ENCODE measurements around the gene SUCO. TPM values are rescaled to one million over a fixed set of nuclear protein-coding genes. Genes with fewer than 3 reads are reported as not detected.

The SUCO gene
- total RNA-seq, 1 experiment from 2014 or later: 37.7 TPM

DNA sequence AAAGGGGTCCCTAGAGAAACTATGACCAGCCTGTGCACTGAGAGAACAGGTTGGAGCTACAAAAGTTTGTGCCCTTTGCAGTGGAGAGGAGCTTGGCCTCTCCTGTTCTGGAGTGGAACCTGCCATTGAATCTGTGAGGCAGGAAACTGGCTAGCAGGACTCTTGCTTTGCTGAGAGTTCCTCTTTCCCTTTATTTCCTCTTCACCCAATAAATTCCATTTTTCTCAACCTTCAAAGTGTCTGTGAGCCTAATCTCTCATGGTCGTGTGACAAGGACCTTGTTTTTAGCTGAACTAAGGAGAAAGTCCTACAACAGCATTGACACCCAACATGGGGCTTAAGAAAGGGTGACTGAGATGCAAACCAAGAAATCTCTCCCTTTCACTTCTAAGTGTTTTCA is 83.2 kb downstream of the SUCO start:
- Mint-ChIP-seq H3K4me1 (peaks cover 4 to 7% of the 10 kb centered on the region in 2 experiments; a peak in 3 of 4 replicates), H3K36me3 (ENCODE audit: insufficient read depth in 1 of 3, low read depth in 3 of 3) (peaks cover 16 to 38% (median 36%) of the 10 kb centered on the region in 3 experiments), H3K9me3 (peaks cover 29 to 32% of the 10 kb centered on the region in 2 experiments), H3K4me3 (no peak overlapping the region), H3K27me3 (ENCODE audit: low read depth) (no peaks in the 10 kb centered on the region), H3K27ac (no peak overlapping the region)
- no peak overlapping the region for H2BK15ac ChIP-seq (ENCODE audit: low read depth, low read length)
- H4K91ac ChIP-seq (ENCODE audit: insufficient read length, low read depth, low read length): no peak overlapping the region
- no peaks in the 10 kb centered on the region for H3K23me2 ChIP-seq (ENCODE audit: insufficient read length, low read depth, low read length, poor library complexity, severe bottlenecking)
- no peak overlapping the region for H2BK12ac ChIP-seq (ENCODE audit: insufficient read length, low read depth, low read length)
- no peak overlapping the region for H2BK120ac ChIP-seq (ENCODE audit: low read depth, low read length, poor library complexity, severe bottlenecking)
- H3K27me3 ChIP-seq (ENCODE audit: insufficient read depth, low read length): no peaks in the 10 kb centered on the region
- TF ChIP-seq, protein P1, sequence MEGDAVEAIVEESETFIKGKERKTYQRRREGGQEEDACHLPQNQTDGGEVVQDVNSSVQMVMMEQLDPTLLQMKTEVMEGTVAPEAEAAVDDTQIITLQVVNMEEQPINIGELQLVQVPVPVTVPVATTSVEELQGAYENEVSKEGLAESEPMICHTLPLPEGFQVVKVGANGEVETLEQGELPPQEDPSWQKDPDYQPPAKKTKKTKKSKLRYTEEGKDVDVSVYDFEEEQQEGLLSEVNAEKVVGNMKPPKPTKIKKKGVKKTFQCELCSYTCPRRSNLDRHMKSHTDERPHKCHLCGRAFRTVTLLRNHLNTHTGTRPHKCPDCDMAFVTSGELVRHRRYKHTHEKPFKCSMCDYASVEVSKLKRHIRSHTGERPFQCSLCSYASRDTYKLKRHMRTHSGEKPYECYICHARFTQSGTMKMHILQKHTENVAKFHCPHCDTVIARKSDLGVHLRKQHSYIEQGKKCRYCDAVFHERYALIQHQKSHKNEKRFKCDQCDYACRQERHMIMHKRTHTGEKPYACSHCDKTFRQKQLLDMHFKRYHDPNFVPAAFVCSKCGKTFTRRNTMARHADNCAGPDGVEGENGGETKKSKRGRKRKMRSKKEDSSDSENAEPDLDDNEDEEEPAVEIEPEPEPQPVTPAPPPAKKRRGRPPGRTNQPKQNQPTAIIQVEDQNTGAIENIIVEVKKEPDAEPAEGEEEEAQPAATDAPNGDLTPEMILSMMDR (conservative IDR thresholded peaks at IDR 0.05): no peak
- no peak overlapping the region for H3K56ac ChIP-seq (ENCODE audit: insufficient read length, low read depth, low read length)
- no peak overlapping the region for H4K8ac ChIP-seq (replicated peaks; ENCODE audit: insufficient read length, low read depth, low read length)
- no peaks in the 10 kb centered on the region; the same call in 1 of the 2 replicates for H3K4me1 ChIP-seq (ENCODE audit: insufficient read depth, low read length)
- no peaks in the 10 kb centered on the region for H3K79me1 ChIP-seq (ENCODE audit: insufficient read depth, low read depth, low read length, poor library complexity, severe bottlenecking)
- no peak overlapping the region for H2AK5ac ChIP-seq (ENCODE audit: insufficient read length, low read length)
- no peak overlapping the region for H3K18ac ChIP-seq (ENCODE audit: insufficient read length, low read depth, low read length)
- no peak overlapping the region for H3K4me2 ChIP-seq (ENCODE audit: insufficient read depth, insufficient read length, low read length)
- no peak overlapping the region for H3K4ac ChIP-seq (ENCODE audit: low read depth, low read length)
- no peak overlapping the region for H3T11ph ChIP-seq (ENCODE audit: low read length)
- no peak overlapping the region for H3K14ac ChIP-seq (ENCODE audit: insufficient read depth, low read length)
- no peak for DNase-seq
- WGBS (ENCODE audit: extremely low coverage, insufficient read length, low lambda C conversion rate): no CpG with 5 or more reads among the region's 1 CpG
- H3K9me3 ChIP-seq (ENCODE audit: control insufficient read depth, low read depth, low read length): peaks cover 13% of the 10 kb centered on the region
- H2BK20ac ChIP-seq (ENCODE audit: low read depth, low read length, poor library complexity, severe bottlenecking): no peak overlapping the region
- no peak overlapping the region for H3K27ac ChIP-seq (ENCODE audit: insufficient read length, low read depth, low read length)
- H2BK5ac ChIP-seq (ENCODE audit: insufficient read length, low read length): no peak overlapping the region
- no peak overlapping the region for H3K23ac ChIP-seq (ENCODE audit: insufficient read length, low read depth, low read length)
- no peaks in the 10 kb centered on the region for H3K79me2 ChIP-seq (ENCODE audit: insufficient read depth, low read length)
- H2AFZ ChIP-seq (ENCODE audit: low read length): no peak overlapping the region
- H4K5ac ChIP-seq (ENCODE audit: insufficient read length, low read depth, low read length): no peak overlapping the region
- no peak overlapping the region for H3K9ac ChIP-seq (ENCODE audit: extremely low read depth, insufficient read length, low read length)
- H4K20me1 ChIP-seq (ENCODE audit: control insufficient read depth, insufficient read depth, insufficient read length): no peaks in the 10 kb centered on the region

Data from H9 (cell line).